Measurements from ENCODE around the gene CAMK1D. TPM values are rescaled to one million over a fixed set of nuclear protein-coding genes. Genes with fewer than 3 reads are reported as not detected.

CAMK1D gene
- polyA plus RNA-seq, 2 of the 4 experiments (the other 2 are of a cell fraction), result 6.6 to 12.5 TPM

DNA sequence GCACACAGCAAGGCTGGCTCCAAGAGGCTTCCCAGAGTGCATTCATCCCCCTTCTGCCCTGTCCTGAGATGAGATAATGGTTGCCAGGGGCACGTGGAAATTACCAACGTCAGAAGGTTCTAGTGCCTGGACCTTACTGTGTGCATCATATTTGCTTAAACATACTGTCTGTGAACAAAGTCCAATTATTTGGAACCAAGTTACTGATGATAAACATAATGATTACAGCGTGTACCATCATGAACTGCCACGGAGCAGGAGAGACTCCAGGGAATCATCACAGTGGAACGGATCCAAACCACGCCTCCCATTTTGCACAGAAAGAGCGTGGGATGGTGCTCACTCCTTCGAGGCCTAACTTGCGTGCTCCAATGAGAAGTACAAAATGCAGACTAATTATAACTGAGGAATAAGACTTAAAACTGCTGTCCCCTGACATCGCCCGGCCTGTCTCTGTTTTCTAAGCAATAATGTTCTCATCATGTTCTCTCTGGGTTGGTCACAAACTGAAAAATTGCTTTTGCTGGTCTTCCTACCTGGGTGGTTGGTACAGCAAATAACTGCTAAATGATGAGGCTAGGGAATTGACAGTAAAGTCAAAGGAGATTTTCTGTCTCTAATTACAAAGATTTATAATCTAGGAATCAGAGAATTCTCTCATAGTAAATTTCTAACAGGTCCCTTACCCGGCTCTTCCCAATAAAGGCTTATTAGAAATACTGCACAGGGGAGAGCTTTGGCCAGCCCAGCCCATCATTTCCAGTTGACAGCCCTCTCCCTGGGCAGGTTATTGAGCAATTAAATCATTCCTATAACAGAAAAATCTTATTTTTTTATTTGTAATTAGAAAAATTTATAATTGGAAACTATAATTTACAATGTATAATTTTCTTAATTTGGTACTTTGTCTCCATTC is 182.2 kb downstream of the CAMK1D start:
- DNase-seq (ENCODE audit: low read depth in 1 of 2, low spot score in 1 of 2) (peak in 1 of 2 experiments; percentile 21), FAIRE-seq (no peak), ATAC-seq (peak in 1 of 2 experiments; percentile 28; a peak in 1 of 6 replicates)
- WGBS (ENCODE audit: missing lambda C conversion rate), result 79% methylated on average over 12 of the region's 12 CpGs
- POLR2A ChIA-PET, result no interaction called here
- Histone ChIP-seq H3K4me3 (no peak overlapping the region), H3K4me2 (no peak overlapping the region), H3K9me3 (no peaks in the 10 kb centered on the region), H3K4me1 (no peaks in the 10 kb centered on the region; the same call in 2 of the 3 replicates), H3K27ac (peak overlapping the region in 1 of 2 experiments; percentile 21; a peak in 1 of 6 replicates)
- TF ChIP-seq FOSB (CRISPR knock-in tag; IDR thresholded peaks at IDR 0.05), result no peak
- no peak for TF ChIP-seq HEYL (CRISPR knock-in tag; IDR thresholded peaks at IDR 0.05)
- TF ChIP-seq CEBPB (IDR thresholded peaks at IDR 0.05), result no peak
- no peak for TF ChIP-seq ZSCAN20 (CRISPR knock-in tag; IDR thresholded peaks at IDR 0.05)
- TF ChIP-seq, protein P1, sequence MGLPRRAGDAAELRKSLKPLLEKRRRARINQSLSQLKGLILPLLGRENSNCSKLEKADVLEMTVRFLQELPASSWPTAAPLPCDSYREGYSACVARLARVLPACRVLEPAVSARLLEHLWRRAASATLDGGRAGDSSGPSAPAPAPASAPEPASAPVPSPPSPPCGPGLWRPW (IDR thresholded peaks at IDR 0.05), result no peak
- no peak for TF ChIP-seq CTCF (IDR thresholded peaks at IDR 0.05)
- TF ChIP-seq, protein P2, sequence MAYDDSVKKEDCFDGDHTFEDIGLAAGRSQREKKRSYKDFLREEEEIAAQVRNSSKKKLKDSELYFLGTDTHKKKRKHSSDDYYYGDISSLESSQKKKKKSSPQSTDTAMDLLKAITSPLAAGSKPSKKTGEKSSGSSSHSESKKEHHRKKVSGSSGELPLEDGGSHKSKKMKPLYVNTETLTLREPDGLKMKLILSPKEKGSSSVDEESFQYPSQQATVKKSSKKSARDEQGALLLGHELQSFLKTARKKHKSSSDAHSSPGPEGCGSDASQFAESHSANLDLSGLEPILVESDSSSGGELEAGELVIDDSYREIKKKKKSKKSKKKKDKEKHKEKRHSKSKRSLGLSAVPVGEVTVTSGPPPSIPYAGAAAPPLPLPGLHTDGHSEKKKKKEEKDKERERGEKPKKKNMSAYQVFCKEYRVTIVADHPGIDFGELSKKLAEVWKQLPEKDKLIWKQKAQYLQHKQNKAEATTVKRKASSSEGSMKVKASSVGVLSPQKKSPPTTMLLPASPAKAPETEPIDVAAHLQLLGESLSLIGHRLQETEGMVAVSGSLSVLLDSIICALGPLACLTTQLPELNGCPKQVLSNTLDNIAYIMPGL (CRISPR knock-in tag; IDR thresholded peaks at IDR 0.05; ENCODE audit: borderline replicate concordance), result no peak
- no peak for TF ChIP-seq RNF2 (IDR thresholded peaks at IDR 0.05; ENCODE audit: borderline replicate concordance, low read depth)
- CTCF ChIA-PET, result no interaction called here

GRCh38 chr10:12533151-12533550 is 183.8 kb downstream of the CAMK1D start:
- Histone ChIP-seq H3K4me1 (no peaks in the 10 kb centered on the region; the same call in 2 of the 3 replicates), H3K27ac (no peak overlapping the region), H3K4me2 (no peak overlapping the region), H3K9me3 (no peaks in the 10 kb centered on the region), H3K4me3 (no peak overlapping the region)
- no peak for FAIRE-seq
- no peak for DNase-seq (ENCODE audit: low read depth in 1 of 2, low spot score in 1 of 2)
- 77% methylated on average over 4 of the region's 4 CpGs for WGBS (ENCODE audit: missing lambda C conversion rate)
- ChIA-PET POLR2A (no interaction called here), CTCF (no interaction called here)
- ATAC-seq, result no peak
- TF ChIP-seq ZFP36 (IDR thresholded peaks at IDR 0.05; ENCODE audit: borderline replicate concordance, partially characterized antibody), result no peak
- TF ChIP-seq JUNB (IDR thresholded peaks at IDR 0.05), result no peak
- TF ChIP-seq CBX2 (IDR thresholded peaks at IDR 0.05; ENCODE audit: borderline replicate concordance, low read depth), result no peak
- no peak for TF ChIP-seq HDAC2 (IDR thresholded peaks at IDR 0.05)
- no peak for TF ChIP-seq ZNF302 (CRISPR knock-in tag; IDR thresholded peaks at IDR 0.05)
- no peak for TF ChIP-seq POLR2A (IDR thresholded peaks at IDR 0.05; ENCODE audit: low read length)
- no peak for TF ChIP-seq EHF (CRISPR knock-in tag; IDR thresholded peaks at IDR 0.05)
- TF ChIP-seq E2F6 (IDR thresholded peaks at IDR 0.05; ENCODE audit: borderline replicate concordance, low read depth), result no peak
- no peak for TF ChIP-seq MYC (IDR thresholded peaks at IDR 0.05; ENCODE audit: borderline replicate concordance, low read length)
- TF ChIP-seq POLR2AphosphoS2 (conservative IDR thresholded peaks at IDR 0.05; ENCODE audit: low read length), result no peak
- TF ChIP-seq MAFK (IDR thresholded peaks at IDR 0.05; ENCODE audit: partially characterized antibody), result no peak
- no peak for TF ChIP-seq FOXS1 (CRISPR knock-in tag; IDR thresholded peaks at IDR 0.05)
- TF ChIP-seq EHMT2 (IDR thresholded peaks at IDR 0.05; ENCODE audit: low read depth), result no peak
- TF ChIP-seq HEYL (CRISPR knock-in tag; IDR thresholded peaks at IDR 0.05), result no peak
- no peak for TF ChIP-seq FOSB (CRISPR knock-in tag; IDR thresholded peaks at IDR 0.05)
- TF ChIP-seq FOSL2 (IDR thresholded peaks at IDR 0.05), result no peak
- no peak for TF ChIP-seq FOSL2 (CRISPR knock-in tag; IDR thresholded peaks at IDR 0.05)
- no peak for TF ChIP-seq JUN (IDR thresholded peaks at IDR 0.05)
- TF ChIP-seq, protein P3, sequence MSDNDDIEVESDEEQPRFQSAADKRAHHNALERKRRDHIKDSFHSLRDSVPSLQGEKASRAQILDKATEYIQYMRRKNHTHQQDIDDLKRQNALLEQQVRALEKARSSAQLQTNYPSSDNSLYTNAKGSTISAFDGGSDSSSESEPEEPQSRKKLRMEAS (IDR thresholded peaks at IDR 0.05), result no peak
